Measurements from ENCODE around the gene CAP1.

The CAP1 gene

DNA sequence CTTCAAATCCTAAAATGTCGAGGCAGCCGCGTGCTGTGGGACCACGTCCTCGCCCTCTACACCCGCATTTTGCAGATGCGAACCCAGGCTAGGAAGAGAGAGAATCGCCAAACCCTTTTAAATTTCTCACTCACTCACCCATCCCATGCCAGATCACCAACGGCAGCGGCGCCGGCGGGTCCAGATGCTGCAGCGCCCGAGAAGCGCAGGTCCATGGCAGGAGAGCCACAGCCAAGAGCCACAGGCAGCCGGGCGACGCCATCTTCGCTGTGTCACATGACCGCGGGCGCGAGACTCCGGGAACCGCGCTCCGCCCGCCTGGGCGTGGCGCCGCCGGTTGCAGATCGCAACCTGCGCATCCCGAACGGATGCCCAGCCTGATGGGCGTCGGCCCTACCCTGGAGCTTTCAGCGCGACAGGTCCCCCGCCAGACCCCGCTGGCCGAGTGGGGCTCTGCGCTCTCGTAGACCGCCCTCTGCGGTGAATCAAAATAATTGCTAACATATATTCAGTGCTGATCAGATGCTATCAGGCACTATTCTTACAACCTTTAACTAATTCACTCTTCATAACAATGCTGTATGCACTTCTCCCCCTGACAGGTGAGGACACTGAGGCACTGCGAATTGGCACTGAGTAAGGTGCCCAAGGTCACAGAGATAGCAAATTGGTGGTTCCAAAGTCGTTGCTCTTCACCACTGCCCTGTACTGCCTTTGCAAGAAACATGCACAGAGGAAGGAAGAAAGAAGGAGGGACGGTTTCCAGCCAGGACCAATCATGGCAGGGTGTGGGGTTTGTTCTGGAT is 56.7 kb downstream of the CAP1 start, which contains the start of gene PPT1:
TSS of gene PPT1 (minus strand) at position 276 of the 806 bp plus-strand sequence. CDS start at position 262, 14 bp downstream.
- DNase-seq, result peak; percentile 86

GRCh38 chr1:40102038-40102437 is 61.5 kb downstream of the CAP1 start:
- no peak for DNase-seq

DNA sequence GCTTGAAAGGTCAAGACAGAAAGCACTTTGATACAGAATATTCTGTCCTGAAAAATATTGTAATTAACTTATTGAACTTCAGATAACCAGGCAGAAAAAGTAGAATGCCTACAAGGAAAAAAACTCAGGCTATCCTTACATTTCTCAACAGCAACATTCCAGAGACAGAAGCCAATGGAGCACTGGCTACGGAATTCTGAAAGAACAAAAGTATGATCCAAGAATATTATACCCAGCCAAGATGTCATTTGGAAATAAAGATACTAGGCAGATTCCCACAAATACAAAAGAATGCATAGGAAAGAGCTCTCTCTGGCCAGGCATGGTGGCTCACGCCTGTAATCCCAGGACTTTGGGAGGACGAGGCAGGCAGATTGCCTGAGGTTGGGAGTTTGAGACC is 62.4 kb downstream of the CAP1 start:
- no peak for DNase-seq

DNA sequence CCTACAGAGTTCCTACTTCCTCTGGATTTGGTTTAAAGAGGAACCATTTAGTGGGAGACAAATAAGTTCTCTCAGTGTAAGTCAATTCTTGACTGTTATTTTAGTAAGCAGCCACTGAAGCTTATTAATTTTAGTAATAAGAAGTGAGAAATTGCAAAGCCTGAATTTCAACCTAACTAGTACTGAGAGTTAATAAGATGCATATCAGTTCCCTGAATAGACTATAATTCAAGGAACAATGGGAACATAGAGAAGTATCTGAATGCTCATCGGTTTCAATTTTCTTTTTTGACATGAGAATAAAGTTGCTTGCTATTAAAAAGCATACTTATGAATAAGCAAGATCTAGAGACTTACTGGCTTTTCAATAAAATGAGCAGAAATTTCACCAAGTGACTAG is 64.5 kb downstream of the CAP1 start:
- DNase-seq, result no peak

GRCh38 chr1:40107290-40107959 is 66.9 kb downstream of the CAP1 start:
- no peak for DNase-seq

DNA sequence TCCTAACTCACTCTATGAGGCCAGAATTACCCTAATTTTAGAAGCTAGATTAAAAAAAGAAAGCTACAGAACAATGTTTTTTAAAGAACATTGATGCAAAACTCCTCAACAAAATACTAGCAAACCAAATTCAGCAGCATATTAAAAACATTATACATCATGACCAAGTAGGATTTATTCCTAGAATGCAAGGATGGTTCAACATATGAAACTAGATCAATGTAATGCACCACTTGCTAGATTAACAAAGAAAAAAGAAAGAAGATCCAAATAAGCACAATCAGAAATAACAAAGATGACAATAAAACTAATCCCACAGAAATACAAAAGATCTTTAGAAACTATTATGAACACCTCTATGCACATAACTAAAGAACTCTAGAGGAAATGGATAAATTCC is 69.9 kb downstream of the CAP1 start:
- DNase-seq, result no peak

DNA sequence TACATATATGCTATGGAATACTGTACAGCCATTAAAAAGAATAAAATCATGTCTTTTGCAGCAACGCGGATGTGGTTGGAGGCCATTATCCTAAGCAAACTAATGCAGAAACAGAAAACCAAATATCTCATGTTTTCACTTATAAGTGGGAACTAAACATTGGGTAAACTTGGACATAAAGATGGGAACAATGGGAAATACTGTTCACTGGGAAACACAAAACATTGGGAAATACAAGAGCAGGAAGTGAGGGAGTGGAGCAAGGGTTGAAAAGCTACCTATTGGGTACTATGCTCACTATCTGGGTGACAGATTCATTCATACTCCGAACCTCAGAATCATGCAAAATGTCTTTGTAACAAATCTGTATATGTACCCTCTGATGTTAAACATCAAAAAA is 73.9 kb downstream of the CAP1 start:
- DNase-seq, result no peak

DNA sequence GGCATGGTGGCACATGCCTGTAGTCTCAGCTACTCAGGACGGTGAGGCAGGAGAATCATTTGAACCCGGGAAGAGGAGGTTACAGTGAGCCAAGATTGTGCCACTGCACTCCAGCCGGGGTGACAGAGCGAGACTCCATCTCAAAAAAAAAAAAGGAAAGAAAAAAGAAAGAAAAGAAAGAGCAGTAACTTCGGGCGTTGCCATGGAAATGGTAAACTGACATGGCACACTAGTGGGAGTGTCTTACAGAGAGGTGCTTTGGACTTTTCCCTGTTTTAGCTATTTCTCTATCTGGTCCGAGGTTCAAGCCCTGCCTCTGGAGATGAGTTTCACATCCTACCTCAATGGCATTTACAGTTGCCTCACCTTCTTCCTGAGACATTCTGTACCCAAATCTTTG is 79.6 kb downstream of the CAP1 start:
- DNase-seq, result no peak
